ENCODE measurements around the gene PTPN1.

Gene PTPN1

GRCh38 chr20:50516180-50516934 lies 6.2 kb downstream of the PTPN1 start:
- H2AFZ ChIP-seq (ENCODE audit: low read length): no peak overlapping the region
- H3K9me2 ChIP-seq (ENCODE audit: low read depth, low read length): no peaks in the 10 kb centered on the region
- no peaks in the 10 kb centered on the region for H3F3A ChIP-seq (ENCODE audit: insufficient read depth, low read length)
- peak overlapping the region; percentile 18; the same call in 1 of the 2 replicates for H3K4me2 ChIP-seq (ENCODE audit: low read length)
- H3K36me3 ChIP-seq (ENCODE audit: insufficient read depth, low read length): no peaks in the 10 kb centered on the region; the same call in 1 of the 2 replicates
- TF ChIP-seq CTCF (IDR thresholded peaks at IDR 0.05; ENCODE audit: low read length) (no peak), EZH2 (IDR thresholded peaks at IDR 0.05; ENCODE audit: borderline replicate concordance, low read length) (no peak)
- H3K4me1 ChIP-seq (ENCODE audit: insufficient read depth, low read length, severe bottlenecking): peaks cover 35% of the 10 kb centered on the region
- H3K79me2 ChIP-seq (ENCODE audit: insufficient read depth, low read length): peaks cover 67% of the 10 kb centered on the region
- no peaks in the 10 kb centered on the region for H4K20me1 ChIP-seq (ENCODE audit: insufficient read depth, low read length)
- H3K9ac ChIP-seq (ENCODE audit: low read length): no peak overlapping the region
- H3K9me3 ChIP-seq (ENCODE audit: low read length): no peaks in the 10 kb centered on the region
- no peak overlapping the region for H3K27ac ChIP-seq (ENCODE audit: low read depth, low read length, poor library complexity, severe bottlenecking)
- no peaks in the 10 kb centered on the region for H3K27me3 ChIP-seq (ENCODE audit: insufficient read depth, low read length)
- no peak overlapping the region for H3K4me3 ChIP-seq (ENCODE audit: low read depth, low read length, poor library complexity, severe bottlenecking)

- H3K4me1 ChIP-seq (ENCODE audit: insufficient read depth, low read length, severe bottlenecking): peaks cover 27% of the 10 kb centered on the region
- no peak for TF ChIP-seq CTCF (IDR thresholded peaks at IDR 0.05; ENCODE audit: low read length)
- no peaks in the 10 kb centered on the region for H3K9me3 ChIP-seq (ENCODE audit: low read length)
- H3K9ac ChIP-seq (ENCODE audit: low read length): no peak overlapping the region
- no peaks in the 10 kb centered on the region for H3F3A ChIP-seq (ENCODE audit: insufficient read depth, low read length)
- H4K20me1 ChIP-seq (ENCODE audit: insufficient read depth, low read length): no peaks in the 10 kb centered on the region
- no peaks in the 10 kb centered on the region; the same call in 1 of the 2 replicates for H3K36me3 ChIP-seq (ENCODE audit: insufficient read depth, low read length)
- H2AFZ ChIP-seq (ENCODE audit: low read length): no peak overlapping the region
- no peak overlapping the region for H3K4me3 ChIP-seq (ENCODE audit: low read depth, low read length, poor library complexity, severe bottlenecking)
- no peaks in the 10 kb centered on the region for H3K27me3 ChIP-seq (ENCODE audit: insufficient read depth, low read length)
- H3K27ac ChIP-seq (ENCODE audit: low read depth, low read length, poor library complexity, severe bottlenecking): no peak overlapping the region
- no peak overlapping the region for H3K4me2 ChIP-seq (ENCODE audit: low read length)
- H3K79me2 ChIP-seq (ENCODE audit: insufficient read depth, low read length): peaks cover 63% of the 10 kb centered on the region
- no peaks in the 10 kb centered on the region for H3K9me2 ChIP-seq (ENCODE audit: low read depth, low read length)
Observed at GRCh38 chr20:50516935-50517816, 7.0 kb downstream of the PTPN1 start.

GRCh38 chr20:50517817-50518154 lies 7.6 kb downstream of the PTPN1 start:
- H3K9me2 ChIP-seq (ENCODE audit: low read depth, low read length): no peaks in the 10 kb centered on the region
- H3F3A ChIP-seq (ENCODE audit: insufficient read depth, low read length): no peaks in the 10 kb centered on the region
- TF ChIP-seq CTCF (IDR thresholded peaks at IDR 0.05; ENCODE audit: low read length): no peak
- H3K4me1 ChIP-seq (ENCODE audit: insufficient read depth, low read length, severe bottlenecking): peaks cover 21% of the 10 kb centered on the region
- no peaks in the 10 kb centered on the region; the same call in 1 of the 2 replicates for H3K36me3 ChIP-seq (ENCODE audit: insufficient read depth, low read length)
- no peak overlapping the region for H2AFZ ChIP-seq (ENCODE audit: low read length)
- no peaks in the 10 kb centered on the region for H3K9me3 ChIP-seq (ENCODE audit: low read length)
- H3K27me3 ChIP-seq (ENCODE audit: insufficient read depth, low read length): no peaks in the 10 kb centered on the region
- no peak overlapping the region for H3K9ac ChIP-seq (ENCODE audit: low read length)
- no peak overlapping the region for H3K27ac ChIP-seq (ENCODE audit: low read depth, low read length, poor library complexity, severe bottlenecking)
- no peak overlapping the region for H3K4me2 ChIP-seq (ENCODE audit: low read length)
- H4K20me1 ChIP-seq (ENCODE audit: insufficient read depth, low read length): no peaks in the 10 kb centered on the region
- H3K79me2 ChIP-seq (ENCODE audit: insufficient read depth, low read length): peaks cover 61% of the 10 kb centered on the region
- H3K4me3 ChIP-seq (ENCODE audit: low read depth, low read length, poor library complexity, severe bottlenecking): no peak overlapping the region
